ENCODE data around the gene ZNF134. TPM values are rescaled to one million over a fixed set of nuclear protein-coding genes. Genes with fewer than 3 reads are reported as not detected.

Gene ZNF134
- total and polyA plus RNA-seq, 2 experiments from 2014 or later, result 14.6 to 79.6 TPM

- no peaks in the 10 kb centered on the region for H3K4me1 Mint-ChIP-seq
- H3K4me3 ChIP-seq, result no peak overlapping the region
- H4K20me1 ChIP-seq (replicated peaks; ENCODE audit: insufficient read depth), result no peaks in the 10 kb centered on the region
- H3K27me3 Mint-ChIP-seq (ENCODE audit: insufficient read depth, low read depth, poor library complexity), result peaks cover 2% of the 10 kb centered on the region
- DNase-seq (ENCODE audit: low spot score) (no peak), ATAC-seq (no peak)
- no peak overlapping the region for H3K4me2 ChIP-seq
- H3K27me3 ChIP-seq (ENCODE audit: insufficient read depth), result no peaks in the 10 kb centered on the region
- no peak overlapping the region for H3K27ac ChIP-seq (ENCODE audit: low read depth)
- TF ChIP-seq EZH2 (IDR thresholded peaks at IDR 0.05; ENCODE audit: low read depth, unreplicated experiment) (no peak), CREB1 (CRISPR knock-in tag; IDR thresholded peaks at IDR 0.05; ENCODE audit: low read depth) (no peak), JUNB (IDR thresholded peaks at IDR 0.05; ENCODE audit: unreplicated experiment) (no peak), ZNF114 (CRISPR knock-in tag; IDR thresholded peaks at IDR 0.05) (no peak), CTCF (conservative IDR thresholded peaks at IDR 0.05; ENCODE audit: low read depth in 2 of 2) (no peak), ZNF462 (CRISPR knock-in tag; IDR thresholded peaks at IDR 0.05) (no peak), REST (IDR thresholded peaks at IDR 0.05; ENCODE audit: unreplicated experiment) (no peak), ETS1 (IDR thresholded peaks at IDR 0.05) (no peak), ZNF331 (CRISPR knock-in tag; IDR thresholded peaks at IDR 0.05; ENCODE audit: low read depth) (no peak), EZH2phosphoT487 (IDR thresholded peaks at IDR 0.05; ENCODE audit: unreplicated experiment) (no peak), NANOG (IDR thresholded peaks at IDR 0.05; ENCODE audit: borderline replicate concordance) (no peak), STAT1 (IDR thresholded peaks at IDR 0.05; ENCODE audit: unreplicated experiment) (no peak), POLR2AphosphoS5 (IDR thresholded peaks at IDR 0.05; ENCODE audit: low read depth) (no peak)
- H3K4me3 Mint-ChIP-seq, result no peak overlapping the region
- peaks cover 58% of the 10 kb centered on the region for H3K36me3 Mint-ChIP-seq (ENCODE audit: low read depth)
- no peak overlapping the region for H3K27ac Mint-ChIP-seq
- H3K36me3 ChIP-seq (ENCODE audit: insufficient read depth), result peaks cover 10% of the 10 kb centered on the region; the same call in 1 of the 2 replicates
- no peaks in the 10 kb centered on the region for H3F3A ChIP-seq (replicated peaks; ENCODE audit: low read depth)
- no peak overlapping the region for H2AFZ ChIP-seq
- H3K79me2 ChIP-seq (replicated peaks; ENCODE audit: insufficient read depth), result no peaks in the 10 kb centered on the region
- H3K4me1 ChIP-seq (ENCODE audit: insufficient read depth), result no peaks in the 10 kb centered on the region
- H3K9me2 ChIP-seq (ENCODE audit: insufficient read depth), result no peaks in the 10 kb centered on the region; the same call in 1 of the 2 replicates
- peaks cover 3% of the 10 kb centered on the region for H3K9me3 Mint-ChIP-seq
Measured at GRCh38 chr19:57606931-57607330, 7.1 kb upstream of the ZNF134 start.
